Measurements from ENCODE around the gene PBLD. TPM values are rescaled to one million over a fixed set of nuclear protein-coding genes. Genes with fewer than 3 reads are reported as not detected.

Gene PBLD
- total RNA-seq, 1 experiment from 2014 or later = 2.4 TPM

DNA sequence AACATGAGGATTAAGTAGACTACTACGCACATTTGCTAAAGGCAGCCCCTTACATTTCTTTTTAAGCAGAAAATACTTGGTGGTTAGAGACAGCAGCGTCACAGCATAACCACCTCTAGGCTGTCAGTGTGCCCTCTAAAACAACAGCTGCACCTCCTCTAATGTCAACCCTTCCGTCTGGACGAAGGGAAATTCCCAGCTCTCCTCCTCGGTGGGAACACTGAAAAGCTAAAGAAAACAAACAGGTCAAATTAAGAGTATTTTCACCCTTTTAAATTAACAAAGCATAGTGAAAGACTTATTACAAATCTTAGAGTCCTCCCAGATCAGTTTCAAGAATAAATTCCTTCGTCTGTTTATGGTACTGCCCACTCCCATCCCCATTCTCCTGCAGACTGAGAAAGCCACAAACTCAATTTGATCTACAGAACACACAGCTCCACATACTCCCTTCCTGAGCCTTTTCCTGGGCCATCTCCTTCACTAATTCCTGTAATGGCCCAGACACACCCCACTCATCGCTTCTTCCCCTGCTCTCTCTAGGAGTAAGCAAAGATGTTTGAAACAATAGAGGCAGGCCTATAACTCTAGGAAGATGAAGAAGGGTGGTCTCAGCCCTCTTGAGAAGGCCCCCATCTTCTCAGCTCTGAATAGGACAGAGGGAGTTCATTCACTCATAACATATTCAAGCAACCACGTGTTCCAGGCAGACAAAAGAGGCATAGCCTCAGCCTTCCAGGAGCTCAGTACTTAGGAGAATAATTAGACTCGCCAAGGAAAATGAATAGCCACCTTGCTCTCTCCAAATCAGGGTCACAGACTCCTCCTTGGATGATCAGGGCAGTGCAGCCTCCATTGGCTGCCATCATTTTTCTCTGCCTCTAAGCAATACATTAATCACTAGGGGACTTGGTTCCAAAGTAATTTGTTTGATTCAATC, 48.4 kb downstream of the PBLD start:
- Mint-ChIP-seq H3K9me3 (peaks cover 6% of the 10 kb centered on the region), H3K27me3 (ENCODE audit: low read depth) (no peaks in the 10 kb centered on the region; the same call in none of the 2 replicates), H3K36me3 (peaks cover 2% of the 10 kb centered on the region; the same call in 1 of the 2 replicates), H3K4me3 (no peak overlapping the region), H3K4me1 (no peaks in the 10 kb centered on the region), H3K27ac (no peak overlapping the region)
- ChIA-PET POLR2A (no interaction called here), CTCF (interaction anchor here (1.2 kb wide), 2 partner anchors 17 to 72 kb away, joined by 3 to 4 read pairs; no protein-coding TSS in a partner anchor)
- ATAC-seq (no peak), DNase-seq (ENCODE audit: low spot score) (no peak)
- TF ChIP-seq IRF2 (CRISPR knock-in tag; IDR thresholded peaks at IDR 0.05; ENCODE audit: borderline replicate concordance, low read depth) (no peak), KAT7 (CRISPR knock-in tag; IDR thresholded peaks at IDR 0.05; ENCODE audit: borderline replicate concordance) (no peak), EMX1 (CRISPR knock-in tag; IDR thresholded peaks at IDR 0.05) (no peak), NR2C2 (CRISPR knock-in tag; IDR thresholded peaks at IDR 0.05) (no peak), CREB1 (CRISPR knock-in tag; IDR thresholded peaks at IDR 0.05) (no peak), GABPB1 (CRISPR knock-in tag; IDR thresholded peaks at IDR 0.05) (no peak), OVOL2 (CRISPR knock-in tag; IDR thresholded peaks at IDR 0.05; ENCODE audit: borderline replicate concordance) (no peak), GRHL2 (CRISPR knock-in tag; IDR thresholded peaks at IDR 0.05; ENCODE audit: insufficient replicate concordance, severe bottlenecking) (no peak), MLX (CRISPR knock-in tag; IDR thresholded peaks at IDR 0.05) (no peak), GTF2I (CRISPR knock-in tag; conservative IDR thresholded peaks at IDR 0.05) (no peak), ZNF416 (CRISPR knock-in tag; IDR thresholded peaks at IDR 0.05) (no peak), TEAD4 (CRISPR knock-in tag; IDR thresholded peaks at IDR 0.05) (no peak), ZNF219 (CRISPR knock-in tag; IDR thresholded peaks at IDR 0.05; ENCODE audit: borderline replicate concordance) (no peak), FOXK1 (CRISPR knock-in tag; IDR thresholded peaks at IDR 0.05) (no peak), FOXP4 (CRISPR knock-in tag; IDR thresholded peaks at IDR 0.05) (no peak), ATF6 (CRISPR knock-in tag; IDR thresholded peaks at IDR 0.05) (no peak)
- TF ChIP-seq, protein P1, sequence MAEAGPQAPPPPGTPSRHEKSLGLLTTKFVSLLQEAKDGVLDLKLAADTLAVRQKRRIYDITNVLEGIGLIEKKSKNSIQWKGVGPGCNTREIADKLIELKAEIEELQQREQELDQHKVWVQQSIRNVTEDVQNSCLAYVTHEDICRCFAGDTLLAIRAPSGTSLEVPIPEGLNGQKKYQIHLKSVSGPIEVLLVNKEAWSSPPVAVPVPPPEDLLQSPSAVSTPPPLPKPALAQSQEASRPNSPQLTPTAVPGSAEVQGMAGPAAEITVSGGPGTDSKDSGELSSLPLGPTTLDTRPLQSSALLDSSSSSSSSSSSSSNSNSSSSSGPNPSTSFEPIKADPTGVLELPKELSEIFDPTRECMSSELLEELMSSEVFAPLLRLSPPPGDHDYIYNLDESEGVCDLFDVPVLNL (CRISPR knock-in tag; IDR thresholded peaks at IDR 0.05; ENCODE audit: borderline replicate concordance, low read depth) = no peak
- TF ChIP-seq, protein P2, sequence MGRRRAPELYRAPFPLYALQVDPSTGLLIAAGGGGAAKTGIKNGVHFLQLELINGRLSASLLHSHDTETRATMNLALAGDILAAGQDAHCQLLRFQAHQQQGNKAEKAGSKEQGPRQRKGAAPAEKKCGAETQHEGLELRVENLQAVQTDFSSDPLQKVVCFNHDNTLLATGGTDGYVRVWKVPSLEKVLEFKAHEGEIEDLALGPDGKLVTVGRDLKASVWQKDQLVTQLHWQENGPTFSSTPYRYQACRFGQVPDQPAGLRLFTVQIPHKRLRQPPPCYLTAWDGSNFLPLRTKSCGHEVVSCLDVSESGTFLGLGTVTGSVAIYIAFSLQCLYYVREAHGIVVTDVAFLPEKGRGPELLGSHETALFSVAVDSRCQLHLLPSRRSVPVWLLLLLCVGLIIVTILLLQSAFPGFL (CRISPR knock-in tag; IDR thresholded peaks at IDR 0.05; ENCODE audit: borderline replicate concordance) = no peak

Measured in WTC11 (cell line).